CD4-positive, alpha-beta T cell (primary cell): Measurements from ENCODE around the gene PLEKHH3. TPM values are rescaled to one million over a fixed set of nuclear protein-coding genes. Genes with fewer than 3 reads are reported as not detected.

ENCODE experiments used
- ATAC-seq: fragments of 200-7000 bp; cut with Tn5 transposase; one replicate; pipeline ENCODE4 v1.10.0; 2022; ENCODE audit warnings: mild to moderate bottlenecking; ENCODE audit not compliant: poor library complexity
- CTCF ChIA-PET: fragments of 350-600 bp; sonication (Branson Sonifier 250); formaldehyde crosslinking; loops from one replicate; lab custom pipeline; 2021; ENCODE audit warnings: antibody characterized with exemption, inconsistent platforms; lab: Charles Lee
- POLR2A ChIA-PET: fragments of 350-600 bp; sonication (Branson Sonifier 250); formaldehyde crosslinking; loops from one replicate; lab custom pipeline; 2021; ENCODE audit warnings: antibody characterized with exemption, inconsistent platforms; lab: Charles Lee
- DNase-seq, 14 experiments: peaks; one replicate each; pipeline ENCODE4 v3.0.0-alpha.2; 2013 to 2020; ENCODE audit warnings: mixed read lengths in 2 of 14
- H3K27ac ChIP-seq, 2 donors: one replicate each; pipeline versions ENCODE4 v1.5.1 to v1.7.0; 2013; ENCODE audit warnings: low read length in 2 of 2, low read depth in 1 of 2, mild to moderate bottlenecking in 1 of 2
- H3K27me3 ChIP-seq, 2 experiments: 1 replicate in 1 of 2; 2 replicates in 1 of 2; pipeline versions ENCODE4 v1.6.1 to v1.7.0; 2013; ENCODE audit warnings: low read length in 2 of 2, control low read depth in 1 of 2, mild to moderate bottlenecking in 1 of 2, moderate library complexity in 1 of 2; ENCODE audit not compliant: insufficient read depth in 2 of 2, control insufficient read depth in 1 of 2
- H3K36me3 ChIP-seq: one replicate; pipeline ENCODE4 v1.6.1; 2013; ENCODE audit warnings: low read length, control low read depth; ENCODE audit not compliant: insufficient read depth
- H3K4me1 ChIP-seq: one replicate; pipeline ENCODE4 v1.6.1; 2013; ENCODE audit warnings: low read length, control low read depth; ENCODE audit not compliant: insufficient read depth
- H3K4me3 ChIP-seq: one replicate; pipeline ENCODE4 v1.5.1; 2013; ENCODE audit warnings: mild to moderate bottlenecking, low read length, moderate library complexity
- H3K9me3 ChIP-seq, 2 experiments: 1 replicate in 1 of 2; 2 replicates in 1 of 2; pipeline versions ENCODE4 v1.6.1 to v1.7.0; 2013; ENCODE audit warnings: low read length in 2 of 2, mild to moderate bottlenecking in 2 of 2, control low read depth in 1 of 2, moderate library complexity in 1 of 2; ENCODE audit not compliant: control insufficient read depth in 1 of 2, insufficient read depth in 1 of 2
- H3K27ac Mint-ChIP-seq: one replicate; pipeline ENCODE4 v1.8.0; 2020; ENCODE audit warnings: mixed read lengths
- H3K27me3 Mint-ChIP-seq: one replicate; pipeline ENCODE4 v1.8.0; 2021; ENCODE audit warnings: mixed read lengths
- H3K36me3 Mint-ChIP-seq: one replicate; pipeline ENCODE4 v1.8.0; 2021; ENCODE audit warnings: low read depth, mixed read lengths
- H3K4me1 Mint-ChIP-seq: one replicate; pipeline ENCODE4 v1.8.0; 2021; ENCODE audit warnings: low read depth, mixed read lengths
- H3K4me3 Mint-ChIP-seq: one replicate; pipeline ENCODE4 v1.8.0; 2020; ENCODE audit warnings: mild to moderate bottlenecking, mixed read lengths
- H3K9me3 Mint-ChIP-seq: one replicate; pipeline ENCODE4 v1.8.0; 2020; ENCODE audit warnings: mixed read lengths
- CTCF ChIP-seq: fragments of 200-600 bp; IDR thresholded peaks from one replicate; pipeline ENCODE4 v1.8.0; 2022; ENCODE audit warnings: antibody characterized with exemption, mild to moderate bottlenecking
- intact Hi-C, 2 experiments: fragments of 100-400 bp; cut with DNase I in 1 of 2; cut with micrococcal nuclease in 1 of 2; formaldehyde crosslinking; loops; one replicate each; pipeline versions ENCODE4 v1.15.1 to v1.9.0; 2023 to 2025; cut with DNase I, micrococcal nuclease
- total RNA-seq, 174 experiments: library from RNA in 2 of 174; stranded (reverse) in 2 of 174; gene quantifications; one replicate each; pipeline ENCODE4 v1.2.3 and lab custom pipeline; 2021 to 2026

The PLEKHH3 gene
- total RNA-seq, 2 experiments from 2014 or later: 0.60 to 1.1 TPM

- Mint-ChIP-seq H3K27me3 (peaks cover 63% of the 10 kb centered on the region), H3K36me3 (no peaks in the 10 kb centered on the region), H3K4me3 (peak overlapping the region; percentile 73), H3K27ac (peak overlapping the region; percentile 79), H3K9me3 (no peaks in the 10 kb centered on the region), H3K4me1 (peaks cover 68% of the 10 kb centered on the region)
- peak; percentile 84 for TF ChIP-seq CTCF
- H3K4me1 ChIP-seq: peaks cover 83% of the 10 kb centered on the region
- H3K4me3 ChIP-seq: peak overlapping the region; percentile 49
- peaks cover 46 to 52% of the 10 kb centered on the region in 2 experiments for H3K27me3 ChIP-seq
- POLR2A ChIA-PET: interaction anchor here (0.7 to 4.3 kb wide), 10 partner anchors 9 to 636 kb away, joined by 3 to 22 read pairs (median 3); partner anchors contain the start of genes PSMC3IP, RETREG3, STAT3 and TUBG1
- intact Hi-C loops: loop anchor here (1.0 to 10.0 kb wide), 5 partner anchors 63 to 1445 kb away; partner anchors contain the start of genes HDAC5 (in 1 of the 2), RETREG3 (in 1 of the 2) and TUBG1 (in 1 of the 2)
- CTCF ChIA-PET: interaction anchor here (0.6 to 2.8 kb wide), 10 partner anchors 8 to 804 kb away, joined by 3 to 24 read pairs (median 4); partner anchors contain the start of genes BECN1, DHX8, NKIRAS2 and PSMC3IP
- peak overlapping the region in 1 of 2 donors; percentile 44 for H3K27ac ChIP-seq
- peak; percentile 52 to 91 (median 70) for DNase-seq
- H3K36me3 ChIP-seq: no peaks in the 10 kb centered on the region
- peaks cover 0 to 19% of the 10 kb centered on the region in 2 experiments for H3K9me3 ChIP-seq
- ATAC-seq: peak; percentile 35
Measured at GRCh38 chr17:42679492-42680330, 2.9 kb upstream of the PLEKHH3 start.

DNA sequence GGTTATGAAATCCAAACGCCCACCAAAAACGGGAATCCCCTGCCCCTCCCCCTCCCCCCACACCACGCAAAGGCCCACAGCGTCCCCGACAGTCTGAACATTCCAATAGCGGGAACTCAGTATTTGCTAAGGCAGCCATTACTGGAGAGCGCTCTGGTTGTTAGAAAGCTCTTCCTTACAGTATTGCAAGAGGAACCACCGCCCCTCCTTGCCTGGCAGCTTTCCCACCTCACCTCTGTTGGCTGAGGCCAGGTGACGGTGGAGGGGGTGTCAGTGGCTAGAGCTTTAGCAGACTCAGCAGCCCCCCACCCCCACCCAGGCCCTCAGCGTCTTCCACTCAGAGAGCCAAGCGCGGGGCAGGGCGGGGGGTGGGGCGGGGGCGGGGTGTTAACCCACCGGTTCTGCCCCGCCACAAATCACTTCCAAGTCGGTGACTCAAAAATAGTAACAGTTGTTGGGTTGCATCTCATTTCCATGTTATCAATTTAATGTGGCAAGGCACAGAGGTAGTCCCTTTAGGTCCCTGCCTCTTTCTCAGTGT is 2.2 kb upstream of the PLEKHH3 start:
- Mint-ChIP-seq H3K27ac (peak overlapping the region; percentile 79), H3K4me3 (peak overlapping the region; percentile 84), H3K36me3 (no peaks in the 10 kb centered on the region), H3K9me3 (no peaks in the 10 kb centered on the region), H3K4me1 (peaks cover 75% of the 10 kb centered on the region), H3K27me3 (peaks cover 66% of the 10 kb centered on the region)
- intact Hi-C loops: loop anchor here (1.0 to 10.0 kb wide), 4 partner anchors 70 to 1446 kb away; partner anchors contain the start of genes HDAC5 (in 1 of the 2), RETREG3 (in 1 of the 2) and TUBG1 (in 1 of the 2)
- ChIA-PET CTCF (interaction anchor here (0.6 to 2.8 kb wide), 10 partner anchors 8 to 805 kb away, joined by 3 to 24 read pairs (median 4); partner anchors contain the start of genes BECN1, DHX8, NKIRAS2 and PSMC3IP), POLR2A (interaction anchor here (0.7 to 4.3 kb wide), 9 partner anchors 9 to 637 kb away, joined by 3 to 22 read pairs (median 3); partner anchors contain the start of genes PSMC3IP, RETREG3, STAT3 and TUBG1)
- H3K4me1 ChIP-seq: peaks cover 90% of the 10 kb centered on the region
- DNase-seq (peak in 6 of 14 experiments; percentile 19 to 70 (median 45)), ATAC-seq (peak; percentile 7)
- no peak for TF ChIP-seq CTCF
- H3K4me3 ChIP-seq: peak overlapping the region; percentile 49
- H3K9me3 ChIP-seq: peaks cover 0 to 24% of the 10 kb centered on the region in 2 experiments
- peak overlapping the region in 1 of 2 donors; percentile 44 for H3K27ac ChIP-seq
- H3K36me3 ChIP-seq: no peaks in the 10 kb centered on the region
- peaks cover 52 to 59% of the 10 kb centered on the region in 2 experiments for H3K27me3 ChIP-seq
